GM12878 (cell line): Measurements from ENCODE around the gene FCER1G. TPM values are rescaled to one million over a fixed set of nuclear protein-coding genes. Genes with fewer than 3 reads are reported as not detected.

ENCODE experiments used
- BCL3 ChIP-seq: IDR thresholded peaks from 2 replicates; pipeline ENCODE4 v1.6.1; 2011; ENCODE audit warnings: borderline replicate concordance, low read depth, mild to moderate bottlenecking, moderate library complexity, low read length; ENCODE audit not compliant: insufficient read depth, poor library complexity, severe bottlenecking
- CEBPZ ChIP-seq: fragments of 150-350 bp; IDR thresholded peaks from 2 replicates; pipeline ENCODE4 v1.6.1; 2016; ENCODE audit warnings: low read depth, low read length
- CHD1 ChIP-seq: IDR thresholded peaks from 2 replicates; pipeline ENCODE4 v1.6.1; 2012; ENCODE audit warnings: low read depth, low read length, improper control_type of control experiment
- CHD2 ChIP-seq: IDR thresholded peaks from 2 replicates; pipeline ENCODE4 v1.6.1; 2011; ENCODE audit warnings: low read depth, low read length, improper control_type of control experiment, borderline replicate concordance
- CREM ChIP-seq: IDR thresholded peaks from 2 replicates; pipeline ENCODE4 v1.6.1; 2014; ENCODE audit warnings: antibody characterized with exemption, low read depth
- DPF2 ChIP-seq: fragments of 450-650 bp; IDR thresholded peaks from 2 replicates; pipeline ENCODE4 v1.6.1; 2017; ENCODE audit warnings: mild to moderate bottlenecking
- EED ChIP-seq: sonication (generic); IDR thresholded peaks from 2 replicates; pipeline ENCODE4 v1.6.1; 2016; ENCODE audit warnings: antibody characterized with exemption, low read depth
- HCFC1 ChIP-seq: fragments of 150-350 bp; IDR thresholded peaks from 2 replicates; pipeline ENCODE4 v1.6.1; 2014; ENCODE audit warnings: low read length
- HDAC2 ChIP-seq: fragments of 200-600 bp; sonication (generic); IDR thresholded peaks from 2 replicates; pipeline ENCODE4 v1.6.1; 2017
- MLLT1 ChIP-seq: fragments of 450-650 bp; IDR thresholded peaks from 2 replicates; pipeline ENCODE4 v1.6.1; 2016; ENCODE audit warnings: mild to moderate bottlenecking
- NFYB ChIP-seq: IDR thresholded peaks from 2 replicates; pipeline ENCODE4 v1.6.1; 2011; ENCODE audit warnings: low read depth, mild to moderate bottlenecking, low read length, improper control_type of control experiment, moderate library complexity; ENCODE audit not compliant: insufficient read depth
- NRF1 ChIP-seq: conservative IDR thresholded peaks from 2 replicates; pipeline ENCODE4 v1.6.1; 2011; ENCODE audit warnings: mild to moderate bottlenecking, low read depth, low read length, improper control_type of control experiment
- PKNOX1 ChIP-seq: fragments of 450-650 bp; IDR thresholded peaks from 2 replicates; pipeline ENCODE4 v1.6.1; 2016; ENCODE audit warnings: mild to moderate bottlenecking
- POLR2AphosphoS5 ChIP-seq: IDR thresholded peaks from 2 replicates; pipeline ENCODE4 v1.6.1; 2011; ENCODE audit warnings: mild to moderate bottlenecking, low read length, inconsistent platforms
- RELA ChIP-seq: fragments of 450-650 bp; IDR thresholded peaks from 2 replicates; pipeline ENCODE4 v1.8.0; 2014; ENCODE audit warnings: borderline replicate concordance; ENCODE audit not compliant: partially characterized antibody
- SP1 ChIP-seq: IDR thresholded peaks from one replicate; pipeline ENCODE4 v1.6.1; 2011; ENCODE audit warnings: low read depth, low read length
- SREBF1 ChIP-seq: IDR thresholded peaks from 2 replicates; pipeline ENCODE4 v1.6.1; 2012; ENCODE audit warnings: mild to moderate bottlenecking, low read length
- STAT1 ChIP-seq: fragments of 450-650 bp; conservative IDR thresholded peaks from 2 replicates; pipeline ENCODE4 v1.6.1; 2014; ENCODE audit warnings: antibody characterized with exemption, mild to moderate bottlenecking
- SUZ12 ChIP-seq: fragments of 200-600 bp; sonication (generic); IDR thresholded peaks from one replicate; pipeline ENCODE4 v1.6.1; 2018; ENCODE audit warnings: antibody characterized with exemption, mild to moderate bottlenecking; ENCODE audit not compliant: unreplicated experiment
- USF1 ChIP-seq: IDR thresholded peaks from 2 replicates; pipeline ENCODE4 v1.6.1; 2011; ENCODE audit warnings: borderline replicate concordance, low read depth, mild to moderate bottlenecking, moderate library complexity, mixed read lengths, low read length; ENCODE audit not compliant: insufficient read depth; ENCODE audit errors: extremely low read length
- ZNF274 ChIP-seq: IDR thresholded peaks from one replicate; pipeline ENCODE4 v1.8.0; 2011; ENCODE audit not compliant: insufficient read length, insufficient read depth
- ZNF622 ChIP-seq: fragments of 450-650 bp; IDR thresholded peaks from 2 replicates; pipeline ENCODE4 v1.6.1; 2017; ENCODE audit warnings: mild to moderate bottlenecking, inconsistent platforms
- polyA plus RNA-seq, 11 experiments: library from polyadenylated mRNA; depleted of rRNA in 4 of 11; unstranded in 6 of 11; stranded (reverse) in 5 of 11; fragments of >200 nt; fragmentation: Nextera tagmentation in 4 of 11; fragmentation: Illumina TruSeq in 1 of 11; extraction: Ambion mirVana in 4 of 11; extraction: Trizol in 1 of 11; gene quantifications; 1 replicate in 1 of 11; 2 replicates in 10 of 11; pipeline versions ENCODE4 v1.2.1 to v1.2.3, GENCODE V29; 2011 to 2016; ENCODE audit warnings: inconsistent platforms in 2 of 11, missing spikeins in 2 of 11, low read depth in 1 of 11
- total RNA-seq, 4 experiments: library from RNA; depleted of rRNA in 3 of 4; stranded (reverse); fragments of >200 nt in 3 of 4; fragmentation: Illumina TruSeq in 1 of 4; extraction: Trizol in 1 of 4; gene quantifications; 2 replicates each; pipeline versions ENCODE4 v1.2.1 to v1.2.3, GENCODE V29; 2013 to 2021

FCER1G gene
- total and polyA plus RNA-seq, 10 of the 15 experiments (the other 5 are each of a cell fraction or from before 2014, with no cell fraction given), result 0.40 to 1.9 (median 0.89) TPM

- no peak for TF ChIP-seq EED
- no peak for TF ChIP-seq HDAC2
- peak; percentile 31 for TF ChIP-seq BCL3
- no peak for TF ChIP-seq ZNF622
- peak; percentile 15 for TF ChIP-seq USF1
- peak; percentile 62 for TF ChIP-seq HCFC1
- TF ChIP-seq CREM, result peak; percentile 73
- peak; percentile 95 for TF ChIP-seq POLR2AphosphoS5
- TF ChIP-seq NRF1, result no peak
- no peak for TF ChIP-seq CEBPZ
- no peak for TF ChIP-seq STAT1
- TF ChIP-seq SUZ12, result no peak
- no peak for TF ChIP-seq CHD2
- TF ChIP-seq MLLT1, result no peak; the same call in none of the 2 replicates
- no peak for TF ChIP-seq SREBF1
- no peak for TF ChIP-seq CHD1
- TF ChIP-seq DPF2, result 0 out of 2 replicates have a peak, but pooled peaks have one; percentile 32
- TF ChIP-seq PKNOX1, result no peak
- TF ChIP-seq SP1, result peak; percentile 47
- no peak for TF ChIP-seq RELA
- TF ChIP-seq ZNF274, result no peak
- no peak for TF ChIP-seq NFYB
Measured at GRCh38 chr1:161177112-161177935, 37.8 kb upstream of the FCER1G start, which contains the start of gene B4GALT3 (continued).
